ENCODE measurements around the gene CAMKMT. TPM values are rescaled to one million over a fixed set of nuclear protein-coding genes. Genes with fewer than 3 reads are reported as not detected.

The CAMKMT gene
- total RNA-seq: 4.7 TPM in 2 replicates

GRCh38 chr2:44361330-44362206 is at the start of gene CAMKMT, which contains the start of gene PREPL:
Gene CAMKMT (plus strand): TSS chr2:44361947.
Gene PREPL (minus strand): TSS chr2:44361494. CDS start chr2:44346342, 15,152 bp downstream.

Other genes starting within 250 kb of the CAMKMT start
- gene PPM1B, start 193.1 kb upstream of the CAMKMT start, total RNA-seq: 13.9 and 21.2 TPM in 2 replicates
- under 0.01 TPM in 1 of 2 replicates, not detected in the other for gene SLC3A1, start 86.5 kb upstream of the CAMKMT start, total RNA-seq
- gene PREPL, start 453 bp upstream of the CAMKMT start, total RNA-seq: 15.7 and 22.1 TPM in 2 replicates